ENCODE measurements around the gene ATP6V1G2. TPM values are rescaled to one million over a fixed set of nuclear protein-coding genes. Genes with fewer than 3 reads are reported as not detected.
"Not testable (repeated sequence)": the region's sequence is repeated elsewhere in the genome, so short reads cannot be mapped to it uniquely, and the experiment has no call there.

The ATP6V1G2 gene
- total RNA-seq: under 1 TPM; 0.16 to 0.81 (median 0.36) TPM
- 1 to 10 TPM; 1.9 to 2.1 TPM for polyA plus RNA-seq

DNA sequence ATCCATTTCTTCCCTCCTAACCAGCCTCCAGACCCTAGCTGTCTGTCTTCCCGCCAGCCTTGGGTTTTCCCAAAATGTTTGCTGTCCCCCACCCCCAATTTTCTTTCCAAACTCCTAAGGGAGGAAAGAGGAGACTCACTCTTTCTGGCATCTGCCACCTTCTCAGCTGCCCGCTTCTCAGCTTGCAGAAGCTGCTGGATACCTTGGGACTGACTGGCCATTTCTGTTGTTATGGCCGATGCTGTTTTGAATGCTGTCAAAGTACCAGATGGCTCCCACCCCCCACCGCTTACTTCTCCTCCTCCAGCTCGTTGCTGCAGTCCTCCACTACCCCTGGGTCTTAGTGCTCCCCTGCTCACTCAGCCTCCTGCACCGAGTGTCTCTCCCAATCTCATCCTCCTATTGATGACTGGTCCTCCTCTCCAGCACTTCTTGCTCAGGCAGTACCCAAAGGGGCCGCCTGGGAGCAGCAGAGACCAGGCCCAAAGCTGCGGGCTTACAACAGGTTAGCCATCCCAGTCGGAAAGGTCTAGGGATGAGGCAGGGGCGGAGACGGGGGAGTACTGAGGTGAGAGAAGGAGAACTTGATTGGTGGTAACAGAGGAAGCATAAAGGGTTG is at the start of gene ATP6V1G2:
ATP6V1G2 (minus strand) TSS at position 270 of the 619 bp plus-strand sequence; CDS start at position 221, 49 bp downstream.
- H3K9me3 ChIP-seq: no peaks in the 10 kb centered on the region
- no peak for FAIRE-seq
- no peaks in the 10 kb centered on the region for H3K27me3 ChIP-seq
- peak within 1 kb of the TSS; percentile 28 to 79 (median 45) for H3K27ac ChIP-seq
- peak within 1 kb of the TSS; percentile 13 to 41 (median 36) for H3K4me3 ChIP-seq
- peak; percentile 81 to 92 (median 88) for DNase-seq
- ATAC-seq: peak; percentile 75 to 87 (median 81)
- 10 to 12% methylated on average over 11 of the region's 11 CpGs for WGBS, 2 donors
- intact Hi-C loops (cut with DNase I): loop anchor here in 2 of 3 donors (5.0 kb wide), 1 partner anchor 51 kb away; no protein-coding TSS in a partner anchor
- H3K4me1 ChIP-seq: peaks cover 11 to 17% (median 16%) of the 10 kb centered on the region in 3 donors
- TF ChIP-seq, protein P1, sequence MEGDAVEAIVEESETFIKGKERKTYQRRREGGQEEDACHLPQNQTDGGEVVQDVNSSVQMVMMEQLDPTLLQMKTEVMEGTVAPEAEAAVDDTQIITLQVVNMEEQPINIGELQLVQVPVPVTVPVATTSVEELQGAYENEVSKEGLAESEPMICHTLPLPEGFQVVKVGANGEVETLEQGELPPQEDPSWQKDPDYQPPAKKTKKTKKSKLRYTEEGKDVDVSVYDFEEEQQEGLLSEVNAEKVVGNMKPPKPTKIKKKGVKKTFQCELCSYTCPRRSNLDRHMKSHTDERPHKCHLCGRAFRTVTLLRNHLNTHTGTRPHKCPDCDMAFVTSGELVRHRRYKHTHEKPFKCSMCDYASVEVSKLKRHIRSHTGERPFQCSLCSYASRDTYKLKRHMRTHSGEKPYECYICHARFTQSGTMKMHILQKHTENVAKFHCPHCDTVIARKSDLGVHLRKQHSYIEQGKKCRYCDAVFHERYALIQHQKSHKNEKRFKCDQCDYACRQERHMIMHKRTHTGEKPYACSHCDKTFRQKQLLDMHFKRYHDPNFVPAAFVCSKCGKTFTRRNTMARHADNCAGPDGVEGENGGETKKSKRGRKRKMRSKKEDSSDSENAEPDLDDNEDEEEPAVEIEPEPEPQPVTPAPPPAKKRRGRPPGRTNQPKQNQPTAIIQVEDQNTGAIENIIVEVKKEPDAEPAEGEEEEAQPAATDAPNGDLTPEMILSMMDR (IDR thresholded peaks at IDR 0.05): peak; percentile 76 to 91 (median 84)
- H3K36me3 ChIP-seq: peaks cover 0 to 4% (median 0%) of the 10 kb centered on the region in 3 donors

GRCh38 chr6:31592396-31592771 is 46.0 kb upstream of the ATP6V1G2 start:
- Histone ChIP-seq H3K27me3 (no peaks in the 10 kb centered on the region), H3K9me3 (no peaks in the 10 kb centered on the region), H3K4me3 (no peak overlapping the region), H3K27ac (no peak overlapping the region), H3K36me3 (no peaks in the 10 kb centered on the region), H3K4me1 (no peaks in the 10 kb centered on the region)
- 85 to 87% methylated on average over 7 of the region's 7 CpGs for WGBS, 2 donors
- TF ChIP-seq, protein P1 (IDR thresholded peaks at IDR 0.05): no peak
- DNase-seq (no peak), ATAC-seq (no peak), FAIRE-seq (no peak)
- intact Hi-C loops (cut with DNase I): no loop called here

DNA sequence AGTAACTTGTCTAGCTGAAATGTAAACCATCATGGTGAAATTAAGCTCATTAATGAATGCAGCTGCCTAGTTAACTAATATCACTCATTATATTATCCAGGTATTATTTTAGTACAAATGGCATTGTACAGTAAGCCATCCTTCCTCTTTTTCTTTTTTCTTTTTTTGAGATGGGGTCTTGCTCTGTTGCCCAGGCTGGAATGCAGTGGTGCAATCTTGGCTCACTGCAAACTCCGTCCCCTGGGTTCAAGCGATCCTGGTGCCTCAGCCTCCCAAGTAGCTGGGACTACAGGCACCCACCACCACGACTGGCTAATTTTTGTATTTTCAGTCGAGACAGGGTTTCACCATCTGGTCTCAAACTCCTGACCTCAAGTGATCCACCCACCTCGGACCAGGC is 44.3 kb upstream of the ATP6V1G2 start:
- not testable (repeated sequence) for FAIRE-seq, ATAC-seq

DNA sequence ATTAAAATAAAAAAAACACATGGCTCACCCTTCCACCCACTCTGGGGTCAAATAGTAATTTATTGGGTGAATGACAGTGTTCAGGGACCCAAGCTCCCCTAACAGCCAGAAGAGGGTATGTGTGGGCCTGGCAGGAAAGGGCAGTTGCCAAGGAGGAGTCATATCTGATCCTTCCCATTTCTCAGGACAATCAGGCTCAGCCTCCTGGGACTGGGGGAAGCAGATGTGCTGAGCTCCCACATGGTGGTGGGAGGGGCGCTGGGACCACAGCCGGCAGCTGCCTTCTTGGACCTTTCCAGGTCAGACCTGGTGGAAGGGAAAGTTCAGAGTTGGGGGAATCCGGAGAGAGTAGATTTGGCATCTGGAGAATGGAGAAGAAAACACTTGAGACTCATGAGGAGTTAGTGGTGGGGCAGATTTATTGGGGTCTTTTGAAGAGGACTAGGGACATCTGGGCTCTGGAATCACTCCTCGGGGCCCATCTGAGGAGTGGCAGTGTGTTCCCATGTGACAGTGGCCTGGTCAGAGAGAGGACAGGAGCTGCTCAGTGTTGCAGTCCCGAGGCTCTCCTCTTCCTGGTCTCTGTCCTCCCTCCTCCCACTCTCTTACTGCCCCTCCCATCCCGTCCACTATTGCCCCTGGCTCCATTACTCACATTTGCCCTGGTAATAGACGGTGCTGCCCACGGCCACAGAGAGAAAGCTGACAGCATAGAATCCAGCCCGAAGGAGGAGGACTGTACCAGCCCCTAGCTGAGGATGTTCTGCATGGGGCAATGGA is 42.7 kb upstream of the ATP6V1G2 start:
- FAIRE-seq: no peak
- intact Hi-C loops (cut with DNase I): no loop called here
- no peak for ATAC-seq
- H3K4me3 ChIP-seq: no peak overlapping the region
- TF ChIP-seq, protein P1 (IDR thresholded peaks at IDR 0.05): no peak
- H3K27me3 ChIP-seq: no peaks in the 10 kb centered on the region
- 44 to 46% methylated on average over 9 of the region's 9 CpGs for WGBS, 2 donors
- DNase-seq: no peak
- no peaks in the 10 kb centered on the region for H3K36me3 ChIP-seq
- no peak overlapping the region for H3K27ac ChIP-seq
- H3K9me3 ChIP-seq: no peaks in the 10 kb centered on the region
- no peaks in the 10 kb centered on the region for H3K4me1 ChIP-seq

More for the DNA sequence above, 44.3 kb upstream of the ATP6V1G2 start:
- H3K27ac ChIP-seq; H3K9me3 ChIP-seq; H3K27me3 ChIP-seq; intact Hi-C loops (cut with DNase I); H3K4me3 ChIP-seq; DNase-seq; H3K36me3 ChIP-seq; H3K4me1 ChIP-seq: not testable (repeated sequence)
- WGBS, 2 donors: 67 to 68% methylated on average over 5 of the region's 5 CpGs

DNA sequence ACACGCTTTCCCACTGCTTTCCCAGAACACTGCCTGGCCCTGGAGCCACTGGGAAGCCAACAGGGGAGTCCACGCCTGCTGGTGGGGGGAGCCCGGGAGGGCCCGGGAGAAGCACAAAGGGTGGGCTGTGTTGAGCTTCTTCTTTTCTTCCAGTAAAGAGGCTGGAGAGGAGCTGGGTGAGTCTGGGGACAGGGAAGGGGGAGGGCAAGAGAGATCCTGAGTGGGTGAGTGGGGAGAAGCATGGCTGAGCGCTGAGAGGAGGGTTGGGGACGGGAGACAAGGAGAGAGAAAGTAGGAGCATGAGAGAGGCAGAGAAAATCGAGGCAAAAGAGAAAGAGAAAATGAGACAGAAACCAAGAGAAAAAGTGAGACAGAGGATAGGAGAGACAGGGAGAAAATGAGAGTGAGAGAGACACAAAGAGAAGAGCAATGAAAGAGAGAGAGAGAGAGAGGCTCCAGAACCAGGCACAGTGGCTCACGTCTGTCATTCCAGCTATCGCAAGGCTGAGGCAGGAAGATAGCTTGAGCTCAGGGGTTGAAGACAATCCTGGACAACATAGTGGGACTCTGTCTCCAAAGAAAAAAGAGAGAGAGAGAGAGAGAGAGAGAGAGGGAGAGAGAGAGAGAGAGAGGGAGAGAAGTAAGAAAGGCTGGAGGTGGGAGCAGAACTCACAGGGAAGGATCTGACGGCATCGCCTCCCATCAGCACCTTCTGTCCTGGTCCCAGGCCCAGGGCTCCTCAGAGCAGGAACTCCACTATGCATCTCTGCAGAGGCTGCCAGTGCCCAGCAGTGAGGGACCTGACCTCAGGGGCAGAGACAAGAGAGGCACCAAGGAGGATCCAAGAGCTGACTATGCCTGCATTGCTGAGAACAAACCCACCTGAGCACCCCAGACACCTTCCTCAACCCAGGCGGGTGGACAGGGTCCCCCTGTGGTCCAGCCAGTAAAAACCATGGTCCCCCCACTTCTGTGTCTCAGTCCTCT is 41.7 kb upstream of the ATP6V1G2 start:
- no peaks in the 10 kb centered on the region for H3K4me1 ChIP-seq
- WGBS, 2 donors: 59 to 60% methylated on average over 12 of the region's 12 CpGs
- no peak for ATAC-seq
- peak overlapping the region in 1 of 4 donors; percentile 11 for H3K27ac ChIP-seq
- H3K36me3 ChIP-seq: no peaks in the 10 kb centered on the region
- intact Hi-C loops (cut with DNase I): no loop called here
- H3K4me3 ChIP-seq: peak overlapping the region in 1 of 4 donors; percentile 14
- DNase-seq: no peak
- H3K27me3 ChIP-seq: no peaks in the 10 kb centered on the region
- H3K9me3 ChIP-seq: no peaks in the 10 kb centered on the region
- TF ChIP-seq, protein P1 (IDR thresholded peaks at IDR 0.05): no peak
- FAIRE-seq: no peak

All from pancreas (tissue), 10 donors.